HG02981 (cell line): ENCODE data around the gene GDPD4.

Experiments used
- ATAC-seq: cut with Tn5 transposase; IDR thresholded peaks from one replicate; pipeline ENCODE4 v1.9.1; 2021; ENCODE audit warnings: mild to moderate bottlenecking, moderate library complexity; ENCODE audit not compliant: unreplicated experiment

Gene GDPD4

DNA sequence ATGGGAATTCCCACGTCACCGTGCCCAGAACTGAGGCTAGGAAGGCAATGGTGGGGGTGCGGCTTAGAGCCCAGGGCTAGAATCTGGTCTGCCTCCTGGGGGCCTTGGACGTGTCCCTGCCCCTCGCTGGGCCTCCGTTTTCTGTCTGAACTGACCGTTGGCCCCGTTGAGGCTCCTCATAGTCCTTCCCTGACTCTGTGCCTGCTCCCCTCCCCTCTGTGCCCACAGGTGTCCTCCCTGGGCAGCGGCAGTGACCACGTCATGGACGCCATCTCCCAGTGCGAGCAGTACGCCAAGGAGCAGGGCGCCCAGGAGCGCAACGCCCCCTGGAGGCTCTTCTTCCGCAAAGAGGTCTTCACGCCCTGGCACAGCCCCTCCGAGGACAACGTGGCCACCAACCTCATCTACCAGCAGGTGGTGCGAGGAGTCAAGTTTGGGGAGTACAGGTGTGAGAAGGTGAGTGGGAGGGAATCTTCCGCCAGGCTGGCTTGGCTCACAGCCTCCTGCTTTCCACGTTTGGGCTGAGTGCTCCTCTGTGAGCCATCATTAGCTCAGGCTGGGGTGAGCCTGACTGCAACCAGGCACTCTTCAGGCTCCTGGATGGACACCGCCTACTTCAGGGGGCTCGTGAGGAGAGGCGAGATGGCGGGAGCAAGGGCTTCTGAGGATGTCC, 109.5 kb downstream of the GDPD4 start:
- ATAC-seq, result no peak

DNA sequence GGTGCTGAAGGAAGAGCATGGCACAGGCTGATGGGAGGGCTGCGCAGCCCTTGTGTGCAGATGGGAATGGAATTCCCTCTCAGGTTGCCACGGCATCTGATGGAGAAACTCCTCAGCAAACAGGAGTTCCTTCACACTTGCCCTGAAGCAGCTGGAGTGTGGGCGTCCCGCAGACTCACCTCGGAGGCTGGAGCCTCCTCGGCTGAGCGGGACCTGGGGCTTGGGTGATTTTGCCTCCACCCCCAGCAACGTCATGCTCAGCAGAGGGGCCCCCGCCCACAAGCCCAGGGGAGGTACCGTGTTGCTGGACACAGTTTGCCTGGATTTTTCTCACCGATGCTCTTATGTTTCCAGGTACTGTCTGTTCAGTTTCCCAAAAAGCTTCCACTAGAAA, 110.1 kb downstream of the GDPD4 start:
- ATAC-seq, result no peak

- ATAC-seq, result no peak
Observed at GRCh38 chr11:77190331-77191075, 111.0 kb downstream of the GDPD4 start.

GRCh38 chr11:77189588-77190210, 111.8 kb downstream of the GDPD4 start:
- no peak for ATAC-seq

DNA sequence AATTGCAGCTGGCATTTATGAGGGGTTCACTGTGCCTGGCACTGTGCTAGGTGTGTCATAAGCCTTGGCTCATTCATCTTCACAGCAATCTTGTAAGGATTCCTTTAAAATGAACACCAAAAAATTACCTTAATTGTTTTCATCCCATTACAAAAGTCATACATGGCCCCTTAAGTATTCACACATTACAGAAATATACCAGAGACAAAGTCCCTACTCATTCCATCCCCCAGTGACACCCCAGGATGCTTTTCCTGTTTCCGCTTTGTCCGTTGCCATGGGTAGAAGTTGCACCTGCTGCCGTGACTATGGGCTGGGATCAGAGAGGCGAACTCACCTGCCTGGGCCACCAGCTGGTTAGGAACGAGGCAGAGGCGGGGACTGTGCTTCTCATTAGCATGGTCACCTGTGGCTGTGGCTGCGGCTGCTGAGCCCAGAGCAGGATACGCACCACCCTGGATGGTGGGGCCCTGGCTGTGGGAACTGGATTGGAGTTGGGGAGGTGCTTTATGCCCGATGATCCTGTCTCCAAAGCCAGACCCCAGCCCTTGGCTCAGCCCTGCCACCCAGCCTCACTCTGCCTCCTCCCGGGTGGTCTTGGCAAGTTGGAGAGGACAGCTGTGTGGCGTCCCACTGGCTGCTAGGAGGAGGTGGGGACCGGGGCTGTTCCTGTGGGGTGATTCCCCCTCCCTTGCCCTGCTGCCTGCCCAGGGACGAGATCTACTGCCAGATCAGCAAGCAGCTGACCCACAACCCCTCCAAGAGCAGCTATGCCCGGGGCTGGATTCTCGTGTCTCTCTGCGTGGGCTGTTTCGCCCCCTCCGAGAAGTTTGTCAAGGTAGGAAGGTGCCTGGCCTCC, 112.6 kb downstream of the GDPD4 start:
- ATAC-seq, result no peak

DNA sequence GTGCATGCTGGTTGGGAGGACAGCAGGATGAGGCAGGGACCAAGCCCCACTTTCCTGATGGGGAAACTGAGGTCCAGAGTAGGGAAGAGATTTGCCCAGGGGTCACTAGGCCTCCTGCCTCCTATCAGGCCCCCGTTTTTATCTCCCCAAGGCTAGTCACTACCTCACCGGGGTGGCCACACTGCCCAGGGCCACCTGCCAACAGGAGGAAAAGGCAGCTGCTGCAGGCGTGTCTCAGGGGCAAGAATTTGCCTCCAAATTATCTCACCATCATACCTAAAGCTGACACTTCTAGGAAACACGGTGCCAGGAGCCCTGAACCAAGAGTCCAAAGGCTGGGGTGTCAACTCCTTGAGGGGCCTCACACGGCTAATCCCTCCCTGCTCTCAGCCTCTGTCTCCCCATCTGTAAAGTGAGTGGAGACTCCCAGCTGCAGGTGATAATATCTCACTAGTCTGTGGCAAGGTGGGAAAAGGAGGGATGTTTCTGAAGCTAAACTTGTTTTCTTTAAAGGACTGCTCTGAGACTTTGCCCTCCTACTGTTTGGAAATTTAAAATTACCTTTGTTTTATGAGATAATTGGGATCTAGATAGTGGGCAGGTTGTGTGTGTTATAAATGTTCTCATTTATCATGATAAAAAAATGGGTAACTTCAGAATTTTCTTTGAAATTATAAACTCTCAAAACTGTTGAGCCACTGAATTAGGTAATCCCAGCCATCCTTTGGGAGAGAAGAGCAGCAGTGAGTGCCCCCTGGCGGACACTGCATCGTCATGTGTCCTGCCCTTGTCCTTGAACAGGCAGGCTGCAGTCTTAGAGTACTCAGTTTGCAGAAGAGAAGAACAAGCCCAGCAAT, 113.5 kb downstream of the GDPD4 start:
- ATAC-seq, result no peak

DNA sequence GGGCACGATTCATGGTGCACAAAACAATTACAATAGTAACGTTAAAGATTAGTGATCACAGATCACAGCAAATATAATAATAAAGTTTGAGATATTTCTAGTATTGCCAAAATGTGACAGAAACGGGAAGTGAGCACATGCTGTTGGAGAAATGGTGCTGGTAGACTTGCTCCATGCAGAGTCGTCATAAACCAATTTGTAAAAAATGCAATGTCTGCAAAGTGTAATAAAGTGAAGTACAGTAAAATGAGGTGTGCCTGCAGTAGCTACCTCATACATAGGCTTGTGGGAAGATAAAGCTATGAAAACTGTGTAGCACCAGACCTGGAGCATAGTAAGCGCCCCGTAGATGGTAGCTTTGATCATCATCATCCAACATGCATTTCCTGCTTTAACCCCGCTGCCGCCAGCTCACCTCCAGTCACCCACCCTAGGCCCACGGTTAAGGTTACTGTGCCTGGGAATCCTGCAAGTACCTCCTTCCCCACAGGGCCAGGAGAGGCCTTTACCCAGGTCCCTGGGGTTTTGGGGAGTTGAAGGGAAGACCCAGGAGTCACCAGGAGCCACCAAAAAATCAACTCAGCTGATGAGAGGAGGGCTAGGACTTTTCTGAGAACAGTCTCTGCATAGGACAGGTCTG, 114.3 kb downstream of the GDPD4 start:
- no peak for ATAC-seq

GRCh38 chr11:77186302-77186701, 115.2 kb downstream of the GDPD4 start:
- no peak for ATAC-seq

DNA sequence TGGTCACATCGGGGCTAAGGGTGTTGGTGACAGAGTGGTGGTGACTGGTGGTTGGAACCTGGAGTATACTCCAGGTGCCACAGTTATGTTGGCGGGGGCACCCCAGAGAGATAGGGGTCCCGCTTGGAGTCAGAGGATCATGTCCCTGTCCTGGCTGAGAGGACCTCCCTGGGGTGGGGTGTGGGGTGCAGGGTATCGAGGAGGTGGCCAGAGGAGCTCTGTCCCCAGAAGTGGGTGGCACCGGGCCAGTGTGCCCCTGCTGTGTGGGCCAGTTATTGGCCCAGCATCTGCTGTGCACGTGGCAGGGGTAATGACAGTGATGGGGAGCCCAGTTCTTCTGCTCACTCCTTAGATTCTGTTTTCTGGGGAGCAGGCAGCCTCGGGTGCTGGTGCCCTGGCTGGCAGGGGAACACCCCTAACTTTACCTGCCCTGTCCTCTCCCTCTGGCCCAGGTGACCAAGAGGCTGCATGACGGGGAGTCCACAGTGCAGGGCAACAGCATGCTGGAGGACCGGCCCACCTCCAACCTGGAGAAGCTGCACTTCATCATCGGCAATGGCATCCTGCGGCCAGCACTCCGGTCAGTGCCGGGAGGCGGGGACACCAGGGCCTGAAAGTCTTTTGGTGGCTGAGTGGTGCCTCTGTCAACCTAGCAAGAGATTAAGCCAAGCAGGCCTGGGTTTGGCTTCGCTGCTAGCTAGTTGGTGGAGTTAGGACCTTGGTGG, 117.2 kb downstream of the GDPD4 start:
- no peak for ATAC-seq

GRCh38 chr11:77183431-77183984, 118.0 kb downstream of the GDPD4 start:
- ATAC-seq, result no peak

DNA sequence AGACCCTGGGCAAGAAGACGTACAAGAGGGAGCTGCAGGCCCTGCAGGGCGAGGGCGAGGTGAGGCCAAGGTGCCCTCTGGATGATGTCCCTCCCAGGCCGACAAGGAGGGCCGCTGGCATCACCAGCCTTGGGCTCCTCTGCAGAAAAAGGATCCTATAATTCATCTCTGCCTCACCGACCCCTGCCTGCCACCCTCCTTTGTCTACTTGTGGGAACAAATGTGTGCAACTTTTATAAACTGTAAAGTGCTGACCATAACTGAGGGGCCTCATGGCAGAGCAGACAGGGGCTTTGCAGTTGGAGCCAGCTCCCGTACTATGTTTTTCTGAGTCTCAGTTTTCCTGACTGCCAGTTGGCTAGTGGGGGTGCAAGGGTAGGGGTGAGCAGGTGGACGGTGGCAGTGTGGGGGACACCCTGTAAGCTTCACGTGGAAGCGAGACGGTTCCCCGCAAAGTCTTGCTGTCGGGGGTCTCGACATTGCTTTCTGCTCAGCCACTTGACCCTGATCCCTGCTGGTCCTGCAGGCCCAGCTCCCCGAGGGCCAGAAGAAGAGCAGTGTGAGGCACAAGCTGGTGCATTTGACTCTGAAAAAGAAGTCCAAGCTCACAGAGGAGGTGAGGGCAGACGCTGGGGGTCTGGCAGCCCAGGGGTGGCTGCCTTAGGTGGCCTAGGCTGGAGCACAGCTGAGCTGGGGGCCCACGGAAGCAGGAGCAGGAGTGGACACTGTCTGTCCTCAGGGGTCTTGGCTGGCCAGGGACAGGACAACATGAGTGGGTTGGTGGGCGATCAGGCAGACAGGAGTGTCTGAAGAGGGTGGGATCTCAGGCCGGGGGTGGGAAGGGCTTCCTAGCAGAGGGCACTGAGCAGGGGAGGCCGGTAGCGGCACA, 118.7 kb downstream of the GDPD4 start:
- no peak for ATAC-seq

DNA sequence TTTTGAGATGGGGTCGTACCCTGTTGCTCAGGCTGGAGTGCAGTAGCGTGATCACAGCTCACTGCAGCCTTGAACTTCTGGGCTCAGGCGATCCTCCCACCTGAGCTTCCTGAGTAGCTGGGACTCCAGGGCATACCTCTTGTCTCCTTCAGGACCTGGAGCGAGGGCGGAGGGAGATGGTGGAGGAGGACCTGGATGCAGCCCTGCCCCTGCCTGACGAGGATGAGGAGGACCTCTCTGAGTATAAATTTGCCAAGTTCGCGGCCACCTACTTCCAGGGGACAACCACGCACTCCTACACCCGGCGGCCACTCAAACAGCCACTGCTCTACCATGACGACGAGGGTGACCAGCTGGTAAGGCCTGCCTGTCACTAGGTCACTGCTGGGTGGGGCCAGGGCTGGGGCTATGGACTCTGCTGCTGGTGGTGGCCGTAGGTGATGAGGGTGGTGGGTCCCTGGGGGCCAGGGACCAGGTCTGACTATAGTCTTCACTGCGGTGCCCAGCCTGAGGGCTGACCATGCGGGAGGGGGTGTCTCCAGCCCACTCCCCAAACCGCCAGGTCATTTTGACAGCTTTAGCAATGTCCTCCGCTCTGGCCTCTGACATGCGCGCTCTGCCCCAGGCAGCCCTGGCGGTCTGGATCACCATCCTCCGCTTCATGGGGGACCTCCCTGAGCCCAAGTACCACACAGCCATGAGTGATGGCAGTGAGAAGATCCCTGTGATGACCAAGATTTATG, 119.5 kb downstream of the GDPD4 start:
- ATAC-seq, result no peak

DNA sequence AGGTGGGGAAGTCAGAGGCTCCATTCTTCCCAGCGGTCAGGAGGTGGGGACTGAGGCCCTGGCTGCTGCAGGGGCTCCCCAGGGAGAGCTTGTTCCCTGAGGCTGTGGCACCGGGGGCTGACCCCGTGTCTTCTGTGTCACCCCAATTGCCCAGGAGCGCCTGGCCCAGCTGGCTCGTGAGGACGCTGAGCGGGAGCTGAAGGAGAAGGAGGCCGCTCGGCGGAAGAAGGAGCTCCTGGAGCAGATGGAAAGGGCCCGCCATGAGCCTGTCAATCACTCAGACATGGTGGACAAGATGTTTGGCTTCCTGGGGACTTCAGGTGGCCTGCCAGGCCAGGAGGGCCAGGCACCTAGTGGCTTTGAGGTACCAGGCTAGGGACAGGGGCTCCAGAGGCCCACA, 120.3 kb downstream of the GDPD4 start:
- ATAC-seq, result no peak

- ATAC-seq, result no peak
Observed at GRCh38 chr11:77180346-77180745, 121.1 kb downstream of the GDPD4 start.

DNA sequence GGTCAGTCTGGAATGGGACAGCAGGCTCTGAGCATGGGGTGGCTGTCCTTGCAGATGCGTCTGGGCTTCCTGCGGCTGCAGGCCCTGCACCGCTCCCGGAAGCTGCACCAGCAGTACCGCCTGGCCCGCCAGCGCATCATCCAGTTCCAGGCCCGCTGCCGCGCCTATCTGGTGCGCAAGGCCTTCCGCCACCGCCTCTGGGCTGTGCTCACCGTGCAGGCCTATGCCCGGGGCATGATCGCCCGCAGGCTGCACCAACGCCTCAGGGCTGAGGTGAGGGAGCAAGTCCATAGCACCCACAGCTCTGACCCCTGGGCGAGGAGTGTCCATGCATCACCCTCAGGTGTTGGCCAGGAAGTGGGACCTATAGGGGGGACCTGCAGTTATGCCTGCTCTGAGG, 121.8 kb downstream of the GDPD4 start:
- no peak for ATAC-seq

DNA sequence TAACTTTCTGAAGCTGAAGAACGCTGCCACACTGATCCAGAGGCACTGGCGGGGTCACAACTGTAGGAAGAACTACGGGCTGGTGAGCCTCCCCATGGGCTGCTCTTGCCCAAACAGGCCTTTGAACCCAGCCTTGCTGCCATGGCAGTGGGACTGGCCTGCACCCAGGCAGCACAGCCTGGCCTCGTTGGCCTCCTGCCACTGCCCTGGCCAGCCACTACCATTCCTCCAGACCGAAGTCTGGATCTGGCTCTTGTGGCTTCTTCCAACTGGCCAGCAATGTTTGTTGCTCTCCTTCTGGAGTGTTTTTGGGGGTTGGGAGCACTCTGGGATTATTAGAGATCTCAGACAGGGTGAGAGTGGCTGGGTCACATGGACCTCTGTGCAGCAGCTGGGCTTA, 122.4 kb downstream of the GDPD4 start:
- ATAC-seq, result no peak

DNA sequence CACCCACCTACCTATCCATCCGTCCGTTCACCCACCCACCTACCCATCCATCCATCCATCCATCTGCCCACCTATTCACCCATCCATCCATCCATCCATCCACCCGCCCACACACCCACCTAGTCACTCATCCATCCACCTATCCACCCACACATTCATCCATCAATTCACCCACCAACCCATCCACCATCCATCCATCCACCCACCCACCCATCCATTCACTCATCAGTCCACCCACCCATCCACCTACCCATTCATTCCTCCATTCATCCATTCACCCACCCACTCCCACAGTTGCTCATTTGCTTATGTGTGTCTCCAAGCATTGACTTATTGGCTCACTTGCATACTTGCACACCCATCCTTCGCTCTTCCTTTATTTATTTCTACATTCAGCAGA, 123.3 kb downstream of the GDPD4 start:
- no peak for ATAC-seq
